22Rv1 (cell line): ENCODE measurements around the gene ZNF83.

Experiments
- ZFX ChIP-seq: fragments of 450-650 bp; IDR thresholded peaks from 2 replicates; pipeline ENCODE4 v1.6.1; 2017; ENCODE audit warnings: antibody characterized with exemption, borderline replicate concordance
- TF ChIP-seq, protein P1 (sequence below): fragments of 450-650 bp; IDR thresholded peaks from 2 replicates; pipeline ENCODE4 v1.5.1; 2017; ENCODE audit warnings: mild to moderate bottlenecking

- TF ChIP-seq, protein P1, sequence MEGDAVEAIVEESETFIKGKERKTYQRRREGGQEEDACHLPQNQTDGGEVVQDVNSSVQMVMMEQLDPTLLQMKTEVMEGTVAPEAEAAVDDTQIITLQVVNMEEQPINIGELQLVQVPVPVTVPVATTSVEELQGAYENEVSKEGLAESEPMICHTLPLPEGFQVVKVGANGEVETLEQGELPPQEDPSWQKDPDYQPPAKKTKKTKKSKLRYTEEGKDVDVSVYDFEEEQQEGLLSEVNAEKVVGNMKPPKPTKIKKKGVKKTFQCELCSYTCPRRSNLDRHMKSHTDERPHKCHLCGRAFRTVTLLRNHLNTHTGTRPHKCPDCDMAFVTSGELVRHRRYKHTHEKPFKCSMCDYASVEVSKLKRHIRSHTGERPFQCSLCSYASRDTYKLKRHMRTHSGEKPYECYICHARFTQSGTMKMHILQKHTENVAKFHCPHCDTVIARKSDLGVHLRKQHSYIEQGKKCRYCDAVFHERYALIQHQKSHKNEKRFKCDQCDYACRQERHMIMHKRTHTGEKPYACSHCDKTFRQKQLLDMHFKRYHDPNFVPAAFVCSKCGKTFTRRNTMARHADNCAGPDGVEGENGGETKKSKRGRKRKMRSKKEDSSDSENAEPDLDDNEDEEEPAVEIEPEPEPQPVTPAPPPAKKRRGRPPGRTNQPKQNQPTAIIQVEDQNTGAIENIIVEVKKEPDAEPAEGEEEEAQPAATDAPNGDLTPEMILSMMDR, result no peak
- TF ChIP-seq ZFX, result no peak
These were observed 41.4 kb upstream of the ZNF83 start for GRCh38 chr19:52679598-52679997.
